Gastrocnemius medialis (tissue), 4 donors: ENCODE measurements around the gene RGMA. TPM values are rescaled to one million over a fixed set of nuclear protein-coding genes. Genes with fewer than 3 reads are reported as not detected.

ENCODE experiments used
- ATAC-seq, 2 donors: fragments of 150-250 bp; one replicate each; pipeline ENCODE4 v1.9.1; 2016
- DNase-seq, 2 donors: peaks; one replicate each; pipeline ENCODE4 v3.0.0-alpha.2; 2019
- H3K27ac ChIP-seq, 4 donors: fragments of 200-600 bp; sonication (generic); 1 replicate in 1 of 4; 2 replicates in 3 of 4; pipeline ENCODE4 v1.5.1; 2016 to 2018; ENCODE audit warnings: mild to moderate bottlenecking in 2 of 4, moderate library complexity in 1 of 4
- H3K27me3 ChIP-seq, 3 donors: fragments of 200-600 bp; sonication (generic) in 2 of 3; 1 replicate in 1 of 3; 2 replicates in 2 of 3; pipeline versions ENCODE4 v1.5.1 to v1.6.0; 2016 to 2019; ENCODE audit warnings: mild to moderate bottlenecking in 1 of 3, moderate library complexity in 1 of 3
- H3K36me3 ChIP-seq, 2 donors: fragments of 200-600 bp; sonication (generic) in 1 of 2; one replicate each; pipeline ENCODE4 v1.5.1; 2017 to 2018
- H3K4me1 ChIP-seq, 2 donors: fragments of 200-600 bp; sonication (generic) in 1 of 2; one replicate each; pipeline ENCODE4 v1.5.1; 2016 to 2017; ENCODE audit warnings: mild to moderate bottlenecking in 2 of 2
- H3K4me3 ChIP-seq, 4 donors: fragments of 200-600 bp; sonication (generic) in 3 of 4; 1 replicate in 1 of 4; 2 replicates in 3 of 4; pipeline ENCODE4 v1.5.1; 2016 to 2019; ENCODE audit warnings: mild to moderate bottlenecking in 2 of 4
- H3K9me3 ChIP-seq, 3 donors: fragments of 200-600 bp; sonication (generic) in 2 of 3; 1 replicate in 1 of 3; 2 replicates in 2 of 3; pipeline ENCODE4 v1.5.1; 2016 to 2019
- POLR2A ChIP-seq, 2 donors: fragments of 450-650 bp; IDR thresholded peaks; one replicate each; pipeline ENCODE4 v1.6.1; 2017; ENCODE audit warnings: antibody characterized with exemption in 2 of 2, mild to moderate bottlenecking in 2 of 2, moderate library complexity in 2 of 2
- in situ Hi-C, 4 donors: fragments of 200-750 bp; cut with MboI; loops; one replicate each; pipeline versions ENCODE4 v1.15.0 to v1.8.0; 2017; ENCODE audit warnings: low sequenced_read_pairs in 4 of 4
- intact Hi-C: fragments of 100-400 bp; cut with DNase I; formaldehyde crosslinking; loops from one replicate; pipeline ENCODE4 v1.15.1; 2023; ENCODE audit warnings: low total_unique reads
- total RNA-seq, 4 donors: library from RNA; depleted of rRNA; stranded (reverse); fragments of >200 nt; gene quantifications; one replicate each; pipeline versions ENCODE4 v1.1.0 to v1.2.3, GENCODE V29; 2016
- TF ChIP-seq, protein P1 (sequence below), 5 experiments: fragments of 450-650 bp in 3 of 5; fragments of 200-600 bp in 2 of 5; sonication (generic) in 2 of 5; IDR thresholded peaks in 4 of 5; conservative IDR thresholded peaks in 1 of 5; 1 replicate in 4 of 5; 2 replicates in 1 of 5; pipeline ENCODE4 v1.5.1; 2016 to 2019; ENCODE audit warnings: antibody characterized with exemption in 5 of 5, mild to moderate bottlenecking in 3 of 5, moderate library complexity in 3 of 5

RGMA gene
- total RNA-seq, 4 donors from 2014 or later: 150 to 290 (median 184) TPM

DNA sequence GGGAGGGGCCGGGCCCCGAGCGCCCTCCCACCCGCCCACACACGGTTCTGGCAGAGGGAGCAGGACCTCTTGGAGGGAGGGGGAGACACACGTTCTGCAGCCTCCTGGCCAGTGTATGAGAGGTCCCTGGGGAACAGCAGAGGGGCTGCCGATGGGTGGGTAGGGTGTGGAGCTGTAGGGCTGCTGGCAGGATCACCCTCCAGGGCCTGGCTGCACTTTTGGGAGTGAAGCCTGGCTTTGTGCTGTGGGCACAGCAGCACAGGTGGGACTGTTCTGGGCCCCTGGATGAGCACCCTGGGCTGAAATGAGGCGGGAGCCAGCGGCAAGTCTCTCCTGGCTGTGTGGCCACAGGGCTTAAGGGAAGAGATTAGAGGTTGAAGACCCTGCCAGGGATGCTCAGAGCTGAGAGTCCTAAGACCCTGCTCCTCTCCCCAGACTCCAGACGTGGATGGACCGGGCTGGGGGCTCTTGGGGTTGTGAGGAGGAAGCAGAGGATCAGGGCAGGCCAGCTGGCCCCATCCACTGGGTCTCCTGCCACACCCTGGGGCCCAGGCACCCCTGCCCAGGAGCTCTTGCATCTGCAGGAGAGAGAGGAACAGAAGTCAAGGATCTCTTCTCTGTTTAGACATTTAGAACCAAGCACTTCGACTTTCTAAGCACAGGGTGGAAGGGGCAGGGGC is 45.2 kb downstream of the RGMA start:
- in situ Hi-C loops: loop anchor here in 2 of 4 donors (25.0 kb wide), 2 partner anchors 944 to 1269 kb away; no protein-coding TSS in a partner anchor
- no peak overlapping the region for H3K27ac ChIP-seq

DNA sequence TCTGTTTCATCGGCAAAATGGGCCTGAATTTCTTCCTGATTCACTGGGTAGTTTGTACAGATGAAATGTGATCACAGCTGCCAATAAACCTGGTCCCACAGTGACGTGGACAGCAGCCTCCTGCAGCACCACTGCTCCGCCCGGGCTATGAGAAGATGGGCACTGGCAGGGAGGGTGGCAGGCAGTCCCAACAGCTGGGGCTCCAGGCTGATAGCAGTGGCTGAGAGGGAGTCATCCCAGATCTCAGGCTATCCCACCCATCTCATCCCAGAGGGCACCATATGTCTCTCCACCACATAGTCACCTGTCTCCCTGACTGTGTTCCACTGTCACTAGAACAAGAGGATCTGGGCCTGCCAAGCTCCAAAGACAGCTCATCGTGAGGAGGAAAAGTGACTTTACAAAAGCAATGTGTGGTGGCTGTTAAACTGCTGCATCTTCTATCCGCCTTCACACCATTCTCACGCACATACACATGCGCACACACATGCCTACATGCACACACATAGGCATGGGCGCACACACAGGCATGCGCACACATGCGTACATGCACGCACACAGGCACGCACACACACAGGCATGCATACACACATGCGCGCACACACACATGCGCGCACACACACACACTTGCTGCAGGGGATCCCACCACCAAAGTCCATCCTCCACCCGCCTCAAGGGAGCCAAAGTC is 46.2 kb downstream of the RGMA start:
- intact Hi-C loops: no loop called here
- DNase-seq (no peak), ATAC-seq (no peak)
- H3K36me3 ChIP-seq: peaks cover 4 to 38% of the 10 kb centered on the region in 2 donors
- H3K9me3 ChIP-seq: no peaks in the 10 kb centered on the region
- no peak for TF ChIP-seq POLR2A (IDR thresholded peaks at IDR 0.05)
- TF ChIP-seq, protein P1, sequence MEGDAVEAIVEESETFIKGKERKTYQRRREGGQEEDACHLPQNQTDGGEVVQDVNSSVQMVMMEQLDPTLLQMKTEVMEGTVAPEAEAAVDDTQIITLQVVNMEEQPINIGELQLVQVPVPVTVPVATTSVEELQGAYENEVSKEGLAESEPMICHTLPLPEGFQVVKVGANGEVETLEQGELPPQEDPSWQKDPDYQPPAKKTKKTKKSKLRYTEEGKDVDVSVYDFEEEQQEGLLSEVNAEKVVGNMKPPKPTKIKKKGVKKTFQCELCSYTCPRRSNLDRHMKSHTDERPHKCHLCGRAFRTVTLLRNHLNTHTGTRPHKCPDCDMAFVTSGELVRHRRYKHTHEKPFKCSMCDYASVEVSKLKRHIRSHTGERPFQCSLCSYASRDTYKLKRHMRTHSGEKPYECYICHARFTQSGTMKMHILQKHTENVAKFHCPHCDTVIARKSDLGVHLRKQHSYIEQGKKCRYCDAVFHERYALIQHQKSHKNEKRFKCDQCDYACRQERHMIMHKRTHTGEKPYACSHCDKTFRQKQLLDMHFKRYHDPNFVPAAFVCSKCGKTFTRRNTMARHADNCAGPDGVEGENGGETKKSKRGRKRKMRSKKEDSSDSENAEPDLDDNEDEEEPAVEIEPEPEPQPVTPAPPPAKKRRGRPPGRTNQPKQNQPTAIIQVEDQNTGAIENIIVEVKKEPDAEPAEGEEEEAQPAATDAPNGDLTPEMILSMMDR (IDR thresholded peaks at IDR 0.05 in 4 of 5, conservative IDR thresholded peaks at IDR 0.05 in 1 of 5): no peak
- H3K27ac ChIP-seq: no peak overlapping the region
- H3K27me3 ChIP-seq: no peaks in the 10 kb centered on the region
- peaks cover 2 to 8% of the 10 kb centered on the region in 2 donors for H3K4me1 ChIP-seq
- in situ Hi-C loops: loop anchor here in 2 of 4 donors (25.0 kb wide), 2 partner anchors 944 to 1269 kb away; no protein-coding TSS in a partner anchor
- H3K4me3 ChIP-seq: no peak overlapping the region

More for the DNA sequence above, 45.2 kb downstream of the RGMA start:
- Histone ChIP-seq H3K36me3 (peaks cover 4 to 47% of the 10 kb centered on the region in 2 donors), H3K4me1 (peaks cover 0 to 3% of the 10 kb centered on the region in 2 donors), H3K9me3 (no peaks in the 10 kb centered on the region), H3K4me3 (no peak overlapping the region), H3K27me3 (no peaks in the 10 kb centered on the region)
- intact Hi-C loops: no loop called here
- ATAC-seq (no peak), DNase-seq (no peak)
- no peak for TF ChIP-seq POLR2A (IDR thresholded peaks at IDR 0.05)
- TF ChIP-seq, protein P1 (IDR thresholded peaks at IDR 0.05 in 4 of 5, conservative IDR thresholded peaks at IDR 0.05 in 1 of 5): no peak

DNA sequence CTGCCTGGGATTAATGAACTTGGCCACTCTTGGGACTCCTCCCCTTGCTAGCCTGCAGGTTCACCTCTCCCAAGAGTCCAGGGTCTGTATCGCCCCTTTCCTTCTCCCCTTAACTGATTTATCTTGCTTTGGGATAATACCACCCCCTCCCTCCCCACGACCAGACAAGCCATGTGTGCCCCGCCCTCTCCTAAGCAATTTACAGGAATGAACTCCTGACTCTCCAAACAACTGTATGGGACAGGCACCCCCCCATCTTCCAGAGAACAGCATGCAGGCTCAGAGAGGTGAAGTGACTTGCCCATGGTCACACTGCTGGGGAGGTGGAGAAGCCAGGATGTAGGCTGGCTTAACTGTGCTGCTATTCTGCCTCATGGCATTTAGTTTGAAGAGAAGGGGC is 46.8 kb downstream of the RGMA start:
- Histone ChIP-seq H3K4me3 (no peak overlapping the region), H3K4me1 (peaks cover 8 to 12% of the 10 kb centered on the region in 2 donors), H3K36me3 (peaks cover 4 to 31% of the 10 kb centered on the region in 2 donors), H3K27me3 (no peaks in the 10 kb centered on the region), H3K27ac (no peak overlapping the region), H3K9me3 (no peaks in the 10 kb centered on the region)
- intact Hi-C loops (no loop called here), in situ Hi-C loops (loop anchor here in 2 of 4 donors (25.0 kb wide), 2 partner anchors 945 to 1270 kb away; no protein-coding TSS in a partner anchor)
- DNase-seq (no peak), ATAC-seq (no peak)
- no peak for TF ChIP-seq POLR2A (IDR thresholded peaks at IDR 0.05)
- TF ChIP-seq, protein P1 (IDR thresholded peaks at IDR 0.05 in 4 of 5, conservative IDR thresholded peaks at IDR 0.05 in 1 of 5): no peak

DNA sequence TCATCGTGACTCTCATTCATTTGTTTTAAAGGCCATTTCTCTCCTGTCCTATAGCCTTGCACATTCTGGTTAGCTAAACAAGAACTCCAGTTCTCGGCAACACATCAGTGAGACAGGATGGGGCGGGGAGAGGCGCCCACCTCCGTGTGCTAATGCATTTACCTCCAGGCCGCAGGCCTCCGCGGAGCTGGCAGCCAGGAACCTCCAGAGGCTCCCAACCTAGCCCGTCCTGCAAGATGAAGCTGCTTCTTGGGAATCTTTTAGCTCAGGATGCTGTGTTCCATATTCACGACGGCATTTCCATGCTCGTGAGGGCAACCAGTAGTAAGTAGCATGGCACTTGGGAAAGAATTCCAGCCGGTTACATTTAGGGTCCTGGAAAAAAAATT is 47.9 kb downstream of the RGMA start:
- intact Hi-C loops: no loop called here
- no peak for TF ChIP-seq POLR2A (IDR thresholded peaks at IDR 0.05)
- TF ChIP-seq, protein P1 (IDR thresholded peaks at IDR 0.05 in 4 of 5, conservative IDR thresholded peaks at IDR 0.05 in 1 of 5): no peak
- Histone ChIP-seq H3K27ac (no peak overlapping the region), H3K4me1 (peaks cover 9 to 15% of the 10 kb centered on the region in 2 donors), H3K27me3 (no peaks in the 10 kb centered on the region), H3K36me3 (peaks cover 3 to 21% of the 10 kb centered on the region in 2 donors), H3K9me3 (no peaks in the 10 kb centered on the region), H3K4me3 (no peak overlapping the region)
- in situ Hi-C loops: loop anchor here in 2 of 4 donors (25.0 kb wide), 2 partner anchors 946 to 1271 kb away; no protein-coding TSS in a partner anchor
- ATAC-seq (no peak), DNase-seq (no peak)
